ENCODE data around the gene MAB21L3.
"Not testable (repeated sequence)": the region's sequence is repeated elsewhere in the genome, so short reads cannot be mapped to it uniquely, and the experiment has no call there.

The MAB21L3 gene

DNA sequence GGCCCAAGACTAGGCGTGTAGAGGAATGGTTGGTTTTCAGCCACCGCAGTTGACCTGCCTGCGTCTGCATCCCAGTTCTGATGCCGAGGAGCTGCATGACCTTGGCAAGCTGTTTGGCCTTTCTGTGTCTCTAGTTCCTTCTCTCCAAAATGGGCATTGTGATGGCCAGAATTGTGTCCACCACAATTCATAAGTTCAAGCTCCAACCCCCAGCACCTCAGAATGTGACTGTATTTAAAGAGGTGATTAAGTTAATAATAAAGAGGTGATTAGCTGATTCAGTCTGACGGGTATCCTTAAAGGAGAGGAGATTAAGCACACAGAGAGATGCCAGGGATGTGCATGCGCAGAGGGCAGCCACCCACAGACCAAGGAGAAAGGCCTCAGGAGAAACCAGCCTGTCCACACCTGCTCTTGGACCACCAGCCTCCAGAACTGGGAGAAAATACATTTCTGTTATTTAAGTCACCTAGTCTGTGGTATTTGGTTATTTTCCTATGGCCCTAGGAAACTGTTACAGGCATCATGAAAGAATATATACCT lies 28.5 kb downstream of the MAB21L3 start:
- no peak for DNase-seq

DNA sequence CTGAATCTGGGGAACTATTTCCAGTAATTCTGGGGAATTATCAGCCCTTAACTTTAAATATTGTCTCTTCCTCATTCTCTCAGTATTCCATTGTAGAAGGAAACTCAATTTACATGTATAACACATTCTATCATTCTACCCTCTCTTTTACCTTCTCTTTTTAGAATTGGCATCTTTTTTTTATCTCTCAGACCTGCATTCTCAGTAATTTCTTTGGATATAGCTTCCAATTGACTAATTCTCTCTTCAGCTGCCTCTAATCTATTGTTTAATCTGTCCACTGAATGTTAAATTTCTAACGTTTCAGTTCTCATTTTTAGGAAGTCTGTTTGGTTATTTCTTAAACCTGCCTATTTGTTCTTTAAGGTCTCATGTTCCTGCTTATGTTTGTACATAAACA lies 33.0 kb downstream of the MAB21L3 start:
- DNase-seq, result no peak

DNA sequence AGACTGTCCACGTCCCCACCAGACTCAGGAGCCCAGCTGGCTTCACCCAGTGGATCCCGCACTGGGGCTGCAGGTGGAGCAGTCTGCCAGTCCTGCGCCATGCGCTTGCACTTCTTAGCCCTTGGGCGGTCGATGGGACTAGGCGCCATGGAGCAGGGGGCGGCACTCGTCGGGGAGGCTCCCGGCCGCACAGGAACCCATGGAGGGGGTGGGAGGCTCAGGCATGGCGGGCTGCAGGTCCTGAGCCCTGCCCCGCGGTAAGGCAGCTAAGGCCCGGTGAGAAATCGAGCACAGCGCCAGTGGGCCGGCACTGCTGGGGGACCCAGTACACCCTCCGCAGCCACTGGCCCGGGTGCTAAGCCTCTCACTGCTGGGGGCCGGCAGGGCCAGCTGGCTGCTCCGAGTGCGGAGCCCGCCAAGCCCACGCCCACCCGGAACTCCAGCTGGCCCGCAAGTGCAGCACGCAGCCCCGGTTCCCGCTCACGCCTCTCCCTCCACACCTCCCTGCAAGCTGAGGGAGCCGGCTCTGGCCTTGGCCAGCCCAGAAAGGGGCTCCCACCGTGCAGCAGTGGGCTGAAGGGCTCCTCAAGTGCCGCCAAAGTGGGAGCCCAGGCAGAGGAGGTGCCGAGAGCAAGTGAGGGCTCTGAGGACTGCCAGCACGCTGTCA lies 35.4 kb downstream of the MAB21L3 start:
- not testable (repeated sequence) for DNase-seq

DNA sequence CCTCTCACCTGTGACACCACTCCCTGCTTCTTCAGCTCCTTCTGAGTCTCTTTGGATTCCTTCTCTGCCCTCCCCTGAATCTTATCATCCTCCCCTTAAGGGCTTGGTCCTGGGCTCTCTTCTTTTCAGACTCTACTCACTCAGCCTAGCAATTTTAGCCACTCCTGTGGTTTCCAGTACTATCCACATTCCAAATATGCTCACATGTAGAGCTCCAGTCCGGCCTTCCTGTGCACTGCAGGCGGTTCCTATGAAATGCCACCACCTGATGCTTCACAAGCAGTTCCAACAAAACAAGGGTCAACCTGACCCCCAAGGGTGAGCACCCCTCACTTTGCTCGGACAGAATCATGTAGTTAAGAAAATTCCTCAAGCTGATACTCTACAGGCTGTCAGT lies 35.9 kb downstream of the MAB21L3 start:
- DNase-seq, result no peak

DNA sequence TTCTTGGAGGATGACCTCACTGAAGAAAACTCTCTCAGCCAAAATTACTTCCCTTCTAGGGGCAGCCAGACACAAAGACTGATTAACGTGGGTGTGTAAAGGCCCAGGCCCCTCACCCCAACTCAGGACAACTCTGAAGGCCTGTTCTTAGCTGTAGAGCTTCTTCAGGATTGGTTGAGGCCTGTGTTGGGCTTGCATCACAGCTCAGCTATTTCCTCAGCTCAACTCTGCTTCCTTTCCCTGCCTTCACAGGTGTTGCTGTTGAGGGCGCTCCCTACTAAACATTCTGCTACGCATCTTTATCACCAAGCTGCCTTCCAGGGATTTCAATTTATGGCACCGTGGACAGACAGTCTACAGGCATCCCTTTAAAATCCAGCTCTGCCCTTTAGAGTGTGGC lies 36.8 kb downstream of the MAB21L3 start:
- DNase-seq, result no peak

DNA sequence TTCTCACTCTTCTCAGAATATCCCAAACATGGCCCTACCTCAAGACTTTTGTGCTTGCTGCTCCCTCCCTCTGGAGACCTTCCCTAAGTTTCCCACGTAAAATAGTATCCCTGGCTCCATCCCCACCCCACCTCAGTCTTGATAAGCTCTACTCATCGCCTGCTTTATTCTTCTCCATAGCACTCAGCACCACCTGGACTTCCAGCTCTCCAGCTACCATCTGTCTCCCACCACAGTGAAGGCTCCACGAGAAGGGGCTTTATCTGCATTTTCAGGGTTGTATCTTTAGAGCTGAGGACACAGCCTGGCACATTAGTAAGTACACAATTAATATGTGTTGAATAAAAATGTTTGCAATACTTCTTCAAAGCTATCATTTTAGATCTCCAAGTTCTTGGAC lies 37.8 kb downstream of the MAB21L3 start:
- no peak for DNase-seq

DNA sequence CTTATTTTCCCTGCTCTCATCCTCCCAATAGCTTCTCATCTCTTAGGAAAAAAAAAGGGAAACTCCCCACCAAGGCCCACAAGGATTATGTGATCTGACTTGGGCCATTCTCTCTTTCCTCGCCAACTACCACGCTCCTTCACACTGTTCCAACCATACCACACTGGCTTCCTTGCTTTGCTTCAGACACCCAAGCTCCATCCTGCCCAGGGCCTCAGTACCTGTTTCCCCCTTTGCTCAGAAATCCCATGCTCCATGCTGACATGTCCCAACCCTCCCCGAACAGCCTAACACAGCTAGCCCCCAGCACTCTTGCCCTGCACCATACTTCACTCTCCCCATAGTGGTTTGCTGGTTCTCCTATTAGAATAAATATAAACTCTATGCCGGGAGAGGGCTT lies 39.2 kb downstream of the MAB21L3 start:
- no peak for DNase-seq

DNA sequence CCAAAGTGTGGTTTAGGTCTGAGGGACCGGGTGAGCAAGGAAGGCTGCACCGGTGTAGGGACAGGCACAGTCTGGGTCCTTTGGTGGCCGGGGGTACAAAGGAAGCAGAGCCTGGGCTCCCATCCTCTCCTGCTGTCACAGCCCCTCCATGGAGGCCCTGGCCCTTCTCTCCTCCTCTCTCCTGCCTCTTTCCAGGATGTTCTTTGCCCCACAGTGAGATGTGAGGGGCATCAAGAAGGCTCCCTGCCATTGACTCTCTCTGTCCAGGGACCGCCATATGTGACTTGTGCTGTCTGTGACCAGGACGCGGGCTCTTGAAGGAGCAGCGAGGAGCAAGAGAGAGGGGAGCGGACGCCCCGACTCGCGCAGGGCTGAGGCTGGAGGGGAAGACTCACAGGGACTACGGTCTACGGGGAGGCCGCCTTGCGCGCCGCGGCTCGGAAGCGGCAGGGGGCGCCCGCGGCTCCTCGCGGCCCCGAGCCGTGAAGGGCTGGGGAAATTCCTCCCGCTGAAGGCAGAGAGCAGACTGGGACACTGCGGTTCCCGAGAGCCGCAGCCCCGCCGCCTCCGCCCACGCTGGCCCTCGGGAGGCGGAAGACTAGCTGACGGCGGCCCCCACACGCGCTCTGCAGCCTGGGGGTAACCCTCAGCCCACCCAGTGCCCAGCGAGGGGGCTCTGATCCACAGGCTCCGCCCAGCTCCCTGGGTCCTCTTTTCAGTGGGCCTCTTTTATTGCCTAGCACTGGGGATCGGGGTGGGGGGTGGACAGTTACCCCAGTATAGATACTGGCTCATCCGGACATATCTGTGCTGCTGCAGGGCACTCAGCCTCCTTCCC lies 40.8 kb downstream of the MAB21L3 start:
- peak; percentile 58 for DNase-seq

DNA sequence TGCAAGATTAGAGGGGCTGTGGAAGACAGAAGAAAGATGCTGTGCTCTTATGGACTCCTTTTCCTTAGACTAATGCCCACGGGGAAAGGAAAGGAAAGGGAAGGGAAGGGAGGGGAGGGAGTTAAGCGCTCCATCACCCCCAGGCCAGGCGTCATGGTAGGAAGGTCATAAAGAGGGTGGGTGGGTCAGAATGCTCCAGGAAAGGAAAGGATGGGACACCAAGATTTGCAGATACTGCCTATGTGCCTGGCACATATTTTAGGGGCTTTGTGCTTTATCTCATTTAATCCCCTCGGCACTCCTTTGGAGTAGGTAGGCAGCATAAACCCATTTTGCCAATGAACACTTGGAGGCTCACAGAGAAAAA lies 41.4 kb downstream of the MAB21L3 start:
- no peak for DNase-seq

DNA sequence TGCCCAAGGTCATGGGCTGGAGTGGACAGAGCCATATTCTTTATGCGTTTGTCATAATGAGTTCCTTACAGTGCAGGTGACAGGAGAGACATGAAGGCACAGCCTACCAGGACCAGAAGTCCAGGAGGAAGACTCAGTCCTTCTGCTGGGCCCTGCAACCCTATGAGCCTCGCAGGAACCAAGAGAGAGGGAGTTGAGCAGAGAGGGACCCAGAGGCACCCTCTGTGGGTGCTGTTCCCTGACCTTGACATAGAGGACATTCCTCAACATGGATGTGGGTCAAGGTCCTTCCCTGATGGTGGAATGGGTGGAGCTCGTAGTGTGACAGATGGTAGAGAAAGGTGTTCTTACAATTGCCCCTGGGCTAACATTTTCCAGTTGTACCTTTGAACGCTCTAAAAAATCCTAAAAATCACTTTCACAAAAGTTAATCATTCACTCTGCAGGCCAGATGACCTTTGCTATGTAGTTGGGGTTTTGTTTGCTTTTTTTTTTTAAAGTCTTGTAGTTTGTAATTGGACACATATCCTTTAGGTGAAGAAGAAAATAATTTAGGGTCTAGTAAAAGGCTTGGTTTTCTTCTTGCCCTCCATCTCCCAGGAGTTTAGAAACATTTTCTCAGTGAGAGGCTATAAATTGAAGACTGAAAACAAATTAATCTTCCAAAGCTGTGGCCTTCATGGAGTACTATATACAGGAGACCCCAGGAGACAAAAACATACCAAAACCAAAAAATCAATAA lies 41.9 kb downstream of the MAB21L3 start:
- DNase-seq, result no peak

DNA sequence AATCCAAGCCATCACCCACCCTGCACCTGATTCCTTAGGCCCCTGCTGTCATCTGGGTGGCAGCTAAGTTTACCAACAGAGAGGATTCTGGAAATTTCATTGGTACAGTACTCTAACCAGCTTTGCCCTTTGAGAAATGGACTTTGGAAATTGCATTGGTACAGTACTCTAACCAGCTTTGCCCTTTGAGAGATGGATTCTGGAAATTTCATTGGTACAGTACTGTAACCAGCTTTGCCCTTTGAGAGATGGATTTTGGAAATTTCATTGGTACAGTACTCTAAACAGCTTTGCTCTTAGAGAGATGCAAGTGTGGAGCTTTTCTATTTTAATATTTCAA lies 42.5 kb downstream of the MAB21L3 start:
- DNase-seq, result no peak

DNA sequence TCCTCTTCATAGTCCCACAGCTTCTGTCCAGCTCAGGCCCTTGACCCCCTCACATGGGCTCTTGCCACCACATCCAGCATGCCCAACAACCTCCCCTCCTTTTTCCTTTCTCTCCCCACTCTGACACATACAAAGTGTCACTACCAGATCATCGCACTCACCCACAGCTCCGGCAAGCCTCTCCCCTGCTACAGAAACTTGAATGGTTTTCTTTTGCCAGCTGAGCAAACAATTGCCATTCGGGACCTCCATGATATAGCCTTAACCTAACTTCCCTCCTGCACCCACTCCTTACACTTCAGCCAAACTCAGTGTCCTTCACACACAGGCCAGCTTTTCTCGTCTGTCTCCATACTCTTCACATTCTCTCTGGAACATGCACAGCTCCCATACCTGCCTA lies 43.3 kb downstream of the MAB21L3 start:
- no peak for DNase-seq

DNA sequence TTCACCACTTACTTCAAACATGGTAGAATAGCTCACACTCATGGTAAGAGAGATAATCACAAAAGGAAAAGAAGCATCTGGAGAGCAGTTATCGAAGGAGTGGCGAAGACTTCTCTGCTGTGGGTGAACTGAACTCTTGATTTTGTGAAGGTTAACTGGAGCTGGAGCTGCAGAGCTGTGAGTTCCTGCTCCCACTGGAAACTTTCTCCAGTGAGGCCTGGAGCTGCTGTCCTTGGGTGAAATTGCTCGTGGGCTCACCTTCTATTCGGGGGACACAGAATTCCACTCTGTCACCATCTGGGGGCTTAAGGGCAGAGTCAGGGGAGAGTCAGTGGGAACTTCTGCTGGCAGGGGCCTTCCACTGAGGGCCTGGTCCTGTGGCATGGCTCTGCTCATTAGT lies 45.9 kb downstream of the MAB21L3 start:
- no peak for DNase-seq

DNA sequence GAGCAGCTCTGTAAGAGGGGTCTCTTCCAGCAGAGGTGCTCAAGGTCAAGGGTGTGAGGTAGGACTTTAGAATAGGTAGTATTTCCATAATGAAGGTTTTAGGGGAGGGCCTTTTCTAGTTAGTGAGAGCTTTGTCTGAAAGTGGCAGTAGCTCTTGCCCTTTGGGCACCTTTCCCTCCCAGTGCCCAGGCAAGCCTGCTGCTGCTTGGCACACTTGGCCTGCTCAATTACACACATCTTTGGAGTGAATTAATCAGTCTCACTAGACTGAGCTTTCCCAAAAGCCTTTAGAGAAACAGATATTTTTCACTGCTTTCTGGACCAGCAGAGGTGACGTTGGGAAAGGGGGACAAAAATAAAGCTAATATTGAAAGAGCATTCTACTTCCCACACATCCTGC lies 48.0 kb downstream of the MAB21L3 start:
- no peak for DNase-seq

DNA sequence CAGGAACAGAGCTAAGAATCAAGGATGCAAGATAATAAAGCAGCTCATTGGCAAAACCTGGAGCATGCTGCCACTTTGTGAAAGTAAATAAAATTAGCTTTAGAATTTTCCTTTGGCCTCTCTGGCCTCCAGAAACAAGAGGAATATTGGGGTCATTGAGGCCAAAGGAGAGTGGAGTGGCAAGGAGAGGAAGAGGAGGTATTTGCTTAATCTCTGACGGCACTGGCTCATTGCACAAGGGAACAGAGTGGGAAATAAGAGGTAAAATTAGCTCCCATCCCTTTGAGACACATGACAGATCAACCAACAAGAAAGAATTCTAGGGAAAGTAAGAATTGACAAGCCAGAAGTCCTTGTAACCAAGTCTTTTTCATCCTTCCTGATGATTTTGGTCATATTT lies 48.4 kb downstream of the MAB21L3 start:
- no peak for DNase-seq

DNA sequence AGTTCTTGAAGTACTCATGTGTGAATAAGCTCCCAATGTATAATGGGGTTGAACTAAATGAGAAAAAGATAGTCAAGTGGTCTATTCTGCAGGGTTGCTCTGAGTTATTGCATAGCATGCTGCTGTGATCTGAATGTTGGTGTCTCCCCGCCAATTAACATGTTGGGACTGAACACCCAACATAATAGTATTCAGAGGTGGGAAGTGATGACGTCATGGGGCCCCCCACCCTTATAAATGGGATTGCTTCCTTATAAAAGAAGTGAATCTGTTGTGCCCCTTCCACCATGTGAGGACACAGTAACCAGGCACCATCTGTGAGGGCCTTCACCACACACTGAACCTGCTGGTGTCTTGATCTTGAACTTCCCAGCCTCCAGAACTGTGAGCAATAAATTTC lies 50.2 kb downstream of the MAB21L3 start:
- DNase-seq, result no peak

DNA sequence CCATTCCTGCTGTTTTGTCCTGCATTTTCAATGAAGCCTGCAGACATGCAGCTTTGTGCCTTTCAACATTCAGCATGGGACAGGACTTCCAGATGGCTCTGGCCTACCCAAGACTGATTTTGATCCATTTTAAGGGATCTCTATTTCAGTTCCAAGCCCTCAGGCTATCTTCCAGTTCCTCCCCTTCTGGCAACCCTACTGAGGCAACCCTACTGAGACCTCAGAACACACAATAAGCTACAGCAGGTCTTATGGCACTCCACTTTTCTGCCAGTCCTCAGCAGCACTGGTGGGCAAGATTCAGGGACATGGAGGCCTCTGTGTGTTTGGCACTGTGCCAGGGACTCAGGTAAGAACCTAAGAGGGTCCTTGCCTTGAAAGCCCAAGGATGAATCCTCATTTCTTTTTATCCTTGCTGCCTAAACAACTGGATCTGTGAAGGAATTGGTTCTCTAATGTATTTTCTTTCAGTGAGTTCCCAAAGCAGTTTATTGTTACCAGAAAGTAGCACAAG lies 50.7 kb downstream of the MAB21L3 start:
- no peak for DNase-seq

DNA sequence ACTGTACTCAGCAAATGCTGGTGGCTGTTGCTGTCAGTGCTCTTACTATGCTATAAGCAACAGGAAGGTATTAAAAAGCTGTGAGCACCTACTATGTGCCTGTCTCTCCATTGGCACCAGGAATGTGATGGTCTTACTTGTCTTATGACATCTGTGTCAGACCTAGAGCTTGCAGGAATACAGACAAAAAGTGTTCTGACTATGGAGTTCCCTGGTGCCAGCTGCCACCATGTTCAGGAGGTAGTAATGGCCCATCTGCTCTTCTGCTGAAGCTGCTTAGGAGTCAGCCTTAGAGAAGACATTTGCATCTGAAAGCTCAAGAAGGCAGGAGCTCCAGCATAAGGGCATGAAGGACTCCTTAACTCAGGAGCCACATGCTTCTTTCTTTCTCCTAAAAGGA lies 52.3 kb downstream of the MAB21L3 start:
- no peak for DNase-seq

DNA sequence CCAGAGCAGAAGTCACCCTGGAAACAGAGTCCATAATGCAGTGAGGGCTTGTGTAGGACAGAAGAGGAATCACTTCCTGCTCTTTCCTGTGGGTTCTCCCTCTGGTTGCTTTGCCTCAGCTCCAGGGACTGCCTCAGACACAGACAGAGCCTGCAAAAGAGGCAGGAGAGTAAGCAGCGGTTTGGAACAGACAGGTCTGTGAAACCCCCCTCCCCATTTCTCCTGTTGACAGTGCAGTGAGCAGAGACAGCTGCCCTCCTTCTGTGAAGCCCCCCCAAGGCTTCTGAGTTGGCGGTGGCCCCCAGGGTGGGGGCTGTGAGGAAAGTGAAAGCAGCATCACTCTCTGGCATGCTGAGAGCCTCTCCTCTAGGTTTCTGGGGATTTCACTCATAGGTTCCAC lies 53.0 kb downstream of the MAB21L3 start:
- no peak for DNase-seq

DNA sequence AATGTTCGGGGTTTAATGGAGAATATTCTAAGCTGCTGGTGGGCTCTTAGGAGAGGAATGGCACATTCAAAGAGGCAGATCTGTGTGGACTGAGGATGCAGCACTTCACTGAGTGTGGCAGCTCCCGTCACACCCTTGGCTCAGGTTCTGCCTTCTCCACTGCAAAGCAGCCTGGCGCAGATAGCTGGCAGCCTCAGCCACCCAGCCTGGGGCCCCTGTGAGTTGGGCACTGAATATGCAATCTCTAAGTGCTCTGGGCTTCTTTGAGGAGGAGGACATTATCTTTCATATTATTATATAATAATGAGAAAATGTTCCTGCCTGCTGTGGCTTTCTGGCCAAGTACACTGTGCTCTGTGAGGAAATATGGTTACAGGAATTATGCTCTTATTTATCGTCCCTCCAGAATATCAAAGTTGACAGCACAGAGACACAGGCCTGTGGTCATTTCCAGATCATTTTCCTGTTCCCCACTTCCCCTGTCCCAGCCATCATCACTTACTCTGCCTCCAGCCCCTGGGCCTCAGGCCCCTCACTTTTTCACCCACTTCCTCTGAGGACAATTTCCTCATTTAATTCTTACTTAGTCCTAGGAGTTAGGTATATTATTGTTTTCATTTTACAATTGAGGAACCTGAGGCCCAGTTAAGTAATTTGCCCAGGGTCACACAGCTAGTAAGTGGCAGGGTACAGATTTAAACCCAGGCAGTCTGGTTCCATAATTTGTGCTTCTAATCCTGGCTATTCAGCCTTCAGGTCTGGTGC lies 53.6 kb downstream of the MAB21L3 start:
- no peak for DNase-seq

DNA sequence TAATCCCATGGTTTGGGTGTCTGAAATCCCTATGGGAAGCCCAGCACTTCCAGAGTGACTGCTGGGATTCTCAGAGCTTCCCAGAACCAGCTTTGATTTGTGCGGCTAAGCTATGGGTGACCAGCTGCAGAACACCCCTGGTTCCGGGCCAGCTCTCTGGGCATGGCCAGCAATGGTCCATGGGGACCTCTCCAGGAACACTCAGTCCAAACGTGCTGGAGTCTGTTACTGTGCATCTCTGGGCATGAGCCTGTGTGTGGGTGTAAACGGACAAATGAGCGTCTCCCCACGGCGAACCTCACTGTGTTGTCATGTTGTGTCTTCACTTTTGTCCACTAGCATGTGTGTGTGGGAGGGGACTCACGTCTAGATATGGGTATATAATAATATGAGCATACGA lies 54.4 kb downstream of the MAB21L3 start:
- no peak for DNase-seq

DNA sequence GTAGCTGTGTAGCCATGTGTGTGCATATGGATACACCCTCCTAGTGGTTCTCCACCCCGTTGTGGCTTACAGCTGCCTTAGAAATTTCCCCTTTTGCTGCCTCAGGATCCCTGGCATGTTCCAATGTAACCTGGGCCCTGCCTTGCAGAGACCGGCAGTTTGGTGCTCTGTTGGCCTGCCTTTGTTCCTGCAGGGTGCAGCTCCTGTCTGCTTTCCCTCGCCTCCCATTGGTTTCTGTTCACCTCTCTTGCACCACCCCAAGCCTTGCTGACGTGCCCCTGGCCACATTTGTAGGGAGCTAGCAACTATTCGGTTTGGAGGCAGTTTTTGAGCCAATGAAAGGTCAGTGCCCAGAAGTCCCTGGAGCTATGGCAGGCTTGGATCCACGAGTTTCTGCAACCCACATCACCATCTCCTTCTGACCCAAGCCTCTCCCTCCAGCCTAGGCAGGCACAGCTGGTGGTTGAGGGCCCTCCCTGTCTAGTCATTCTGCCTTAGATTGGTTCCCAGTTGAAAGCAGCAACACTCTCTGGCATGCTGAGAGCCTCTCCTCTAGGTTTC lies 54.9 kb downstream of the MAB21L3 start:
- DNase-seq, result no peak

DNA sequence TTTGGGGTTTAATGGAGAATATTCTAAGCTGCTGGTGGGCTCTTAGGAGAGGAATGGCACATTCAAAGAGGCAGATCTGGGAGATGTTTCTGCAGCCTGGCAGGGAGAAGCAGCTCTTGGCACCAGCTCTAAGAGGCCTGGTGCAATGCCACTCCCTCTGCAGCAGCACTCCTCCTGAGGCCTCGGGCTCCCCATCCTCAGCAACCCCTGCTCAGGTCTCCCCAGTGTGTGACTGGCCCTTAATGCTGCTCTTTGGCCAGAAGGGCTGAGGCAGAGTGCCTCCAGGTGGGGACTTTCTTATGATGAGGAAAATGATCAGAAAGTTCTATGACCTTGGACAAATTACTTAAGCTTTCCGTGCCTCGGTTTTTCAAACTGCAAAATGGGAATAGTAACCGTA lies 55.5 kb downstream of the MAB21L3 start:
- DNase-seq, result no peak
